Endometrial microvascular endothelial cells (primary cell): ENCODE data around the gene CNDP1. TPM values are rescaled to one million over a fixed set of nuclear protein-coding genes. Genes with fewer than 3 reads are reported as not detected.
"Not testable (repeated sequence)": the region's sequence is repeated elsewhere in the genome, so short reads cannot be mapped to it uniquely, and the experiment has no call there.

Experiments
- in situ Hi-C: cut with HindIII; loops from 2 replicates; pipeline ENCODE4 v1.10.0; 2017; ENCODE audit warnings: low sequenced_read_pairs, low pct_unique_long_range_greater_than_20kb; ENCODE audit errors: inconsistent ontology term
- total RNA-seq: library from RNA; depleted of rRNA; stranded (reverse); fragments of >200 nt; gene quantifications from one replicate; pipeline ENCODE4 v1.2.3, GENCODE V29; 2015; ENCODE audit errors: inconsistent ontology term

Gene CNDP1
- total RNA-seq, 1 donor from 2014 or later: not detected

GRCh38 chr18:74534981-74535649 is 815 bp downstream of the CNDP1 start:
- in situ Hi-C loops: no loop called here

- in situ Hi-C loops: no loop called here
Observed at GRCh38 chr18:74539289-74539688, 5.0 kb downstream of the CNDP1 start.

- in situ Hi-C loops: no loop called here
Observed at GRCh38 chr18:74540652-74541421, 6.5 kb downstream of the CNDP1 start.

GRCh38 chr18:74541703-74542555 is 7.6 kb downstream of the CNDP1 start:
- in situ Hi-C loops: no loop called here

- in situ Hi-C loops: no loop called here
Observed at GRCh38 chr18:74544898-74545297, 10.6 kb downstream of the CNDP1 start.

- in situ Hi-C loops: no loop called here
Observed at GRCh38 chr18:74546007-74546406, 11.7 kb downstream of the CNDP1 start.

- in situ Hi-C loops: no loop called here
Observed at GRCh38 chr18:74546751-74547530, 12.6 kb downstream of the CNDP1 start.

GRCh38 chr18:74547860-74548259 is 13.6 kb downstream of the CNDP1 start:
- in situ Hi-C loops: no loop called here

GRCh38 chr18:74549591-74550104 is 15.3 kb downstream of the CNDP1 start:
- in situ Hi-C loops: no loop called here

- in situ Hi-C loops: no loop called here
Observed at GRCh38 chr18:74550886-74551285, 16.6 kb downstream of the CNDP1 start.

- in situ Hi-C loops: no loop called here
Observed at GRCh38 chr18:74551452-74551851, 17.2 kb downstream of the CNDP1 start.

- in situ Hi-C loops: no loop called here
Observed at GRCh38 chr18:74551936-74552555, 17.7 kb downstream of the CNDP1 start.

- in situ Hi-C loops: no loop called here
Observed at GRCh38 chr18:74556126-74556525, 21.8 kb downstream of the CNDP1 start.

GRCh38 chr18:74558096-74558495 is 23.8 kb downstream of the CNDP1 start:
- in situ Hi-C loops: no loop called here

GRCh38 chr18:74562131-74562730 is 27.9 kb downstream of the CNDP1 start:
- in situ Hi-C loops: no loop called here

- in situ Hi-C loops: no loop called here
Observed at GRCh38 chr18:74562775-74563174, 28.5 kb downstream of the CNDP1 start.

GRCh38 chr18:74563999-74564398 is 29.7 kb downstream of the CNDP1 start:
- in situ Hi-C loops: no loop called here

- in situ Hi-C loops: not testable (repeated sequence)
Observed at GRCh38 chr18:74565164-74565563, 30.9 kb downstream of the CNDP1 start.
